HepG2 (cell line): ENCODE data around the gene TEX14. TPM values are rescaled to one million over a fixed set of nuclear protein-coding genes. Genes with fewer than 3 reads are reported as not detected.

Experiments used
- ARID2 ChIP-seq: sonication (generic); formaldehyde crosslinking; IDR thresholded peaks from 2 replicates; pipeline ENCODE4 v1.8.1; 2022; ENCODE audit warnings: mild to moderate bottlenecking, missing genetic modification reagents, borderline replicate concordance
- CHCHD3 ChIP-seq: sonication (generic); formaldehyde crosslinking; IDR thresholded peaks from 2 replicates; pipeline ENCODE4 v1.8.0; 2022; ENCODE audit warnings: mild to moderate bottlenecking, missing genetic modification reagents, moderate library complexity
- GATAD1 ChIP-seq: IDR thresholded peaks from 2 replicates; pipeline ENCODE4 v1.6.1; 2016; ENCODE audit warnings: missing genetic modification reagents, missing compliant biosample characterization
- NCOR1 ChIP-seq: fragments of 200-600 bp; sonication (generic); IDR thresholded peaks from 2 replicates; pipeline ENCODE4 v1.7.0; 2017; ENCODE audit warnings: antibody characterized with exemption, low read length, borderline replicate concordance
- ZNF20 ChIP-seq: sonication (generic); formaldehyde crosslinking; IDR thresholded peaks from 2 replicates; pipeline ENCODE4 v1.4.0; 2020; ENCODE audit warnings: mild to moderate bottlenecking, moderate library complexity, missing genetic modification reagents
- ZNF34 ChIP-seq: sonication (generic); formaldehyde crosslinking; IDR thresholded peaks from 2 replicates; pipeline ENCODE4 v1.4.0; 2020; ENCODE audit warnings: mild to moderate bottlenecking, missing genetic modification reagents, borderline replicate concordance
- ZNF652 ChIP-seq: IDR thresholded peaks from 2 replicates; pipeline ENCODE4 v1.6.1; 2016; ENCODE audit warnings: low read depth, borderline replicate concordance
- polyA plus RNA-seq, 8 experiments: library from polyadenylated mRNA; depleted of rRNA in 3 of 8; stranded (reverse) in 7 of 8; unstranded in 1 of 8; fragments of >200 nt; fragmentation: Illumina TruSeq in 4 of 8; extraction: Trizol in 4 of 8; gene quantifications; 2 replicates each; pipeline versions ENCODE4 v1.2.1 to v1.2.3, GENCODE V29; 2011 to 2016; ENCODE audit warnings: low read depth in 4 of 8, missing spikeins in 1 of 8, mixed read lengths in 1 of 8; ENCODE audit not compliant: insufficient read depth in 1 of 8
- total RNA-seq, 5 experiments: library from RNA; depleted of rRNA; stranded (reverse); fragments of >200 nt; fragmentation: Illumina TruSeq; extraction: Trizol; gene quantifications; 2 replicates each; pipeline ENCODE4 v1.2.3, GENCODE V29; 2016; ENCODE audit warnings: low read depth in 1 of 5
- TF ChIP-seq, protein P1 (sequence below): sonication (generic); formaldehyde crosslinking; IDR thresholded peaks from 2 replicates; pipeline ENCODE4 v1.8.0; 2022; ENCODE audit warnings: mild to moderate bottlenecking, missing genetic modification reagents; ENCODE audit not compliant: insufficient replicate concordance
- TF ChIP-seq, protein P2 (sequence below): sonication (generic); formaldehyde crosslinking; IDR thresholded peaks from 2 replicates; pipeline ENCODE4 v1.4.0; 2020; ENCODE audit warnings: missing genetic modification reagents, mild to moderate bottlenecking, borderline replicate concordance
- TF ChIP-seq, protein P3 (sequence below): IDR thresholded peaks from 2 replicates; pipeline ENCODE4 v1.6.1; 2016; ENCODE audit warnings: mild to moderate bottlenecking
- TF ChIP-seq, protein P4 (sequence below): sonication (generic); formaldehyde crosslinking; IDR thresholded peaks from 2 replicates; pipeline ENCODE4 v1.5.1; 2020; ENCODE audit warnings: missing genetic modification reagents, mild to moderate bottlenecking, borderline replicate concordance
- TF ChIP-seq, protein P5 (sequence below): sonication (generic); formaldehyde crosslinking; IDR thresholded peaks from 2 replicates; pipeline ENCODE4 v1.5.0; 2020; ENCODE audit warnings: mild to moderate bottlenecking, missing genetic modification reagents
- TF ChIP-seq, protein P6 (sequence below): sonication (generic); formaldehyde crosslinking; IDR thresholded peaks from 2 replicates; pipeline ENCODE4 v1.4.0; 2020; ENCODE audit warnings: mild to moderate bottlenecking, missing genetic modification reagents

Gene TEX14
- total and polyA plus RNA-seq, 2 of the 13 experiments (the other 11 are each of a cell fraction or from before 2014, with no cell fraction given): 0.04 to 0.07 TPM

GRCh38 chr17:58692239-58693055, 602 bp upstream of the TEX14 start, which contains the start of gene RAD51C (continued):
- TF ChIP-seq, protein P1, sequence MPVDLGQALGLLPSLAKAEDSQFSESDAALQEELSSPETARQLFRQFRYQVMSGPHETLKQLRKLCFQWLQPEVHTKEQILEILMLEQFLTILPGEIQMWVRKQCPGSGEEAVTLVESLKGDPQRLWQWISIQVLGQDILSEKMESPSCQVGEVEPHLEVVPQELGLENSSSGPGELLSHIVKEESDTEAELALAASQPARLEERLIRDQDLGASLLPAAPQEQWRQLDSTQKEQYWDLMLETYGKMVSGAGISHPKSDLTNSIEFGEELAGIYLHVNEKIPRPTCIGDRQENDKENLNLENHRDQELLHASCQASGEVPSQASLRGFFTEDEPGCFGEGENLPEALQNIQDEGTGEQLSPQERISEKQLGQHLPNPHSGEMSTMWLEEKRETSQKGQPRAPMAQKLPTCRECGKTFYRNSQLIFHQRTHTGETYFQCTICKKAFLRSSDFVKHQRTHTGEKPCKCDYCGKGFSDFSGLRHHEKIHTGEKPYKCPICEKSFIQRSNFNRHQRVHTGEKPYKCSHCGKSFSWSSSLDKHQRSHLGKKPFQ (CRISPR knock-in tag): peak; percentile 86
- TF ChIP-seq NCOR1 (no peak), GATAD1 (CRISPR knock-in tag) (peak; percentile 92), ZNF34 (CRISPR knock-in tag) (peak; percentile 50; the same call in 1 of the 2 replicates), ARID2 (CRISPR knock-in tag) (peak; percentile 91), CHCHD3 (CRISPR knock-in tag) (no peak; the same call in 1 of the 2 replicates), ZNF652 (no peak), ZNF20 (CRISPR knock-in tag) (peak; percentile 55; the same call in 1 of the 2 replicates)
- TF ChIP-seq, protein P2, sequence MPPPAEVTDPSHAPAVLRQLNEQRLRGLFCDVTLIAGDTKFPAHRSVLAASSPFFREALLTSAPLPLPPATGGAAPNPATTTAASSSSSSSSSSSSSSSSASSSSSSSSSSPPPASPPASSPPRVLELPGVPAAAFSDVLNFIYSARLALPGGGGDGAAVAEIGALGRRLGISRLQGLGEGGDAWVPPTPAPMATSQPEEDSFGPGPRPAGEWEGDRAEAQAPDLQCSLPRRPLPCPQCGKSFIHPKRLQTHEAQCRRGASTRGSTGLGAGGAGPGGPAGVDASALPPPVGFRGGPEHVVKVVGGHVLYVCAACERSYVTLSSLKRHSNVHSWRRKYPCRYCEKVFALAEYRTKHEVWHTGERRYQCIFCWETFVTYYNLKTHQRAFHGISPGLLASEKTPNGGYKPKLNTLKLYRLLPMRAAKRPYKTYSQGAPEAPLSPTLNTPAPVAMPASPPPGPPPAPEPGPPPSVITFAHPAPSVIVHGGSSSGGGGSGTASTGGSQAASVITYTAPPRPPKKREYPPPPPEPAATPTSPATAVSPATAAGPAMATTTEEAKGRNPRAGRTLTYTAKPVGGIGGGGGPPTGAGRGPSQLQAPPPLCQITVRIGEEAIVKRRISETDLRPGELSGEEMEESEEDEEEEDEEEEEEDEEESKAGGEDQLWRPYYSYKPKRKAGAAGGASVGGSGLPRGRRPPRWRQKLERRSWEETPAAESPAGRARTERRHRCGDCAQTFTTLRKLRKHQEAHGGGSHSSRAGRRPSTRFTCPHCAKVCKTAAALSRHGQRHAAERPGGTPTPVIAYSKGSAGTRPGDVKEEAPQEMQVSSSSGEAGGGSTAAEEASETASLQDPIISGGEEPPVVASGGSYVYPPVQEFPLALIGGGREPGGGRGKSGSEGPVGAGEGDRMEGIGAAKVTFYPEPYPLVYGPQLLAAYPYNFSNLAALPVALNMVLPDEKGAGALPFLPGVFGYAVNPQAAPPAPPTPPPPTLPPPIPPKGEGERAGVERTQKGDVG: peak; percentile 95
- TF ChIP-seq, protein P3, sequence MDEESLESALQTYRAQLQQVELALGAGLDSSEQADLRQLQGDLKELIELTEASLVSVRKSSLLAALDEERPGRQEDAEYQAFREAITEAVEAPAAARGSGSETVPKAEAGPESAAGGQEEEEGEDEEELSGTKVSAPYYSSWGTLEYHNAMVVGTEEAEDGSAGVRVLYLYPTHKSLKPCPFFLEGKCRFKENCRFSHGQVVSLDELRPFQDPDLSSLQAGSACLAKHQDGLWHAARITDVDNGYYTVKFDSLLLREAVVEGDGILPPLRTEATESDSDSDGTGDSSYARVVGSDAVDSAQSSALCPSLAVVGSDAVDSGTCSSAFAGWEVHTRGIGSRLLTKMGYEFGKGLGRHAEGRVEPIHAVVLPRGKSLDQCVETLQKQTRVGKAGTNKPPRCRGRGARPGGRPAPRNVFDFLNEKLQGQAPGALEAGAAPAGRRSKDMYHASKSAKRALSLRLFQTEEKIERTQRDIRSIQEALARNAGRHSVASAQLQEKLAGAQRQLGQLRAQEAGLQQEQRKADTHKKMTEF (CRISPR knock-in tag): peak; percentile 98
- TF ChIP-seq, protein P4, sequence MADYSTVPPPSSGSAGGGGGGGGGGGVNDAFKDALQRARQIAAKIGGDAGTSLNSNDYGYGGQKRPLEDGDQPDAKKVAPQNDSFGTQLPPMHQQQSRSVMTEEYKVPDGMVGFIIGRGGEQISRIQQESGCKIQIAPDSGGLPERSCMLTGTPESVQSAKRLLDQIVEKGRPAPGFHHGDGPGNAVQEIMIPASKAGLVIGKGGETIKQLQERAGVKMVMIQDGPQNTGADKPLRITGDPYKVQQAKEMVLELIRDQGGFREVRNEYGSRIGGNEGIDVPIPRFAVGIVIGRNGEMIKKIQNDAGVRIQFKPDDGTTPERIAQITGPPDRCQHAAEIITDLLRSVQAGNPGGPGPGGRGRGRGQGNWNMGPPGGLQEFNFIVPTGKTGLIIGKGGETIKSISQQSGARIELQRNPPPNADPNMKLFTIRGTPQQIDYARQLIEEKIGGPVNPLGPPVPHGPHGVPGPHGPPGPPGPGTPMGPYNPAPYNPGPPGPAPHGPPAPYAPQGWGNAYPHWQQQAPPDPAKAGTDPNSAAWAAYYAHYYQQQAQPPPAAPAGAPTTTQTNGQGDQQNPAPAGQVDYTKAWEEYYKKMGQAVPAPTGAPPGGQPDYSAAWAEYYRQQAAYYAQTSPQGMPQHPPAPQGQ (CRISPR knock-in tag): no peak
- TF ChIP-seq, protein P5, sequence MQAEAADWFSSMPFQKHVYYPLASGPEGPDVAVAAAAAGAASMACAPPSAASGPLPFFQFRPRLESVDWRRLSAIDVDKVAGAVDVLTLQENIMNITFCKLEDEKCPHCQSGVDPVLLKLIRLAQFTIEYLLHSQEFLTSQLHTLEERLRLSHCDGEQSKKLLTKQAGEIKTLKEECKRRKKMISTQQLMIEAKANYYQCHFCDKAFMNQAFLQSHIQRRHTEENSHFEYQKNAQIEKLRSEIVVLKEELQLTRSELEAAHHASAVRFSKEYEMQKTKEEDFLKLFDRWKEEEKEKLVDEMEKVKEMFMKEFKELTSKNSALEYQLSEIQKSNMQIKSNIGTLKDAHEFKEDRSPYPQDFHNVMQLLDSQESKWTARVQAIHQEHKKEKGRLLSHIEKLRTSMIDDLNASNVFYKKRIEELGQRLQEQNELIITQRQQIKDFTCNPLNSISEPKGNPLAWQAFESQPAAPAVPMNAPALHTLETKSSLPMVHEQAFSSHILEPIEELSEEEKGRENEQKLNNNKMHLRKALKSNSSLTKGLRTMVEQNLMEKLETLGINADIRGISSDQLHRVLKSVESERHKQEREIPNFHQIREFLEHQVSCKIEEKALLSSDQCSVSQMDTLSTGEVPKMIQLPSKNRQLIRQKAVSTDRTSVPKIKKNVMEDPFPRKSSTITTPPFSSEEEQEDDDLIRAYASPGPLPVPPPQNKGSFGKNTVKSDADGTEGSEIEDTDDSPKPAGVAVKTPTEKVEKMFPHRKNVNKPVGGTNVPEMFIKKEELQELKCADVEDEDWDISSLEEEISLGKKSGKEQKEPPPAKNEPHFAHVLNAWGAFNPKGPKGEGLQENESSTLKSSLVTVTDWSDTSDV (CRISPR knock-in tag): peak; percentile 92
- TF ChIP-seq, protein P6, sequence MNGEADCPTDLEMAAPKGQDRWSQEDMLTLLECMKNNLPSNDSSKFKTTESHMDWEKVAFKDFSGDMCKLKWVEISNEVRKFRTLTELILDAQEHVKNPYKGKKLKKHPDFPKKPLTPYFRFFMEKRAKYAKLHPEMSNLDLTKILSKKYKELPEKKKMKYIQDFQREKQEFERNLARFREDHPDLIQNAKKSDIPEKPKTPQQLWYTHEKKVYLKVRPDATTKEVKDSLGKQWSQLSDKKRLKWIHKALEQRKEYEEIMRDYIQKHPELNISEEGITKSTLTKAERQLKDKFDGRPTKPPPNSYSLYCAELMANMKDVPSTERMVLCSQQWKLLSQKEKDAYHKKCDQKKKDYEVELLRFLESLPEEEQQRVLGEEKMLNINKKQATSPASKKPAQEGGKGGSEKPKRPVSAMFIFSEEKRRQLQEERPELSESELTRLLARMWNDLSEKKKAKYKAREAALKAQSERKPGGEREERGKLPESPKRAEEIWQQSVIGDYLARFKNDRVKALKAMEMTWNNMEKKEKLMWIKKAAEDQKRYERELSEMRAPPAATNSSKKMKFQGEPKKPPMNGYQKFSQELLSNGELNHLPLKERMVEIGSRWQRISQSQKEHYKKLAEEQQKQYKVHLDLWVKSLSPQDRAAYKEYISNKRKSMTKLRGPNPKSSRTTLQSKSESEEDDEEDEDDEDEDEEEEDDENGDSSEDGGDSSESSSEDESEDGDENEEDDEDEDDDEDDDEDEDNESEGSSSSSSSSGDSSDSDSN (CRISPR knock-in tag): peak; percentile 68
